Hindlimb muscle (tissue), 1 donor: Measurements from ENCODE around the gene ARL6IP1. TPM values are rescaled to one million over a fixed set of nuclear protein-coding genes. Genes with fewer than 3 reads are reported as not detected.
"Not testable (repeated sequence)": the region's sequence is repeated elsewhere in the genome, so short reads cannot be mapped to it uniquely, and the experiment has no call there.

Experiments used
- DNase-seq: peaks from one replicate; pipeline ENCODE4 v3.0.0-alpha.2; 2013
- polyA plus RNA-seq: library from polyadenylated mRNA; unstranded; fragments of 120-200 nt; gene quantifications from one replicate; pipeline ENCODE4 v1.2.1, GENCODE V29; 2013; ENCODE audit not compliant: insufficient read length

The ARL6IP1 gene
- polyA plus RNA-seq, 1 donor, result 83.7 TPM

- DNase-seq, result not testable (repeated sequence)
Observed at GRCh38 chr16:18757960-18758660, 43.2 kb downstream of the ARL6IP1 start.

DNA sequence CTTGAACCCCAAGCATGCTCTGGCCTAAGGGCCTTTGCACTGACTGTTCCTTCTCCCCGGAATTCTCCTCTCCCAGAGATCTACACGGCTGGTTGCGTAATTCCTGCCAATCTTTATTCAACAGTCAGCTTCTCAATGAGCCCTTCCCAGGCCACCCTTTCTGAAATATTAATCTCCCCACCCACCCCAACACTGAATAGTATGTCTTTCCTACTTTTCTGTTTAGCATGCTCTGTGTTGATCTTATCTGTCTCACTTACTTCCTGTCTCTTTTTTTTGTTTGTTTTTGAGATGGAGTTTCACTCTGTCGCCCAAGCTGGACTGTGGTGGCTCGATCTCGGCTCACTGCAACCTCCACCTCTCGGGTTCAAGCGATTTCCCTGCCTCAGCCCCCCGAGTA is 44.7 kb downstream of the ARL6IP1 start:
- not testable (repeated sequence) for DNase-seq

- not testable (repeated sequence) for DNase-seq
Observed at GRCh38 chr16:18742870-18743269, 58.5 kb downstream of the ARL6IP1 start.

Other genes with a start within 250 kb of the ARL6IP1 start
- 71.0 TPM for gene NOMO2, start 239.5 kb downstream of the ARL6IP1 start, polyA plus RNA-seq
- gene RPS15A, start 11.2 kb downstream of the ARL6IP1 start, polyA plus RNA-seq, result 1,569 TPM
- 48.5 TPM for gene SMG1, start 124.9 kb upstream of the ARL6IP1 start, polyA plus RNA-seq
- 1.9 TPM for gene TMC7, start 182.4 kb upstream of the ARL6IP1 start, polyA plus RNA-seq